Measurements from ENCODE around the gene APRT.

GRCh38 chr16:88838566-88838965, 26.8 kb upstream of the APRT start:
- TF ChIP-seq CTCF (IDR thresholded peaks at IDR 0.05; ENCODE audit: low read depth, low read length) = no peak
- TF ChIP-seq EZH2phosphoT487 (IDR thresholded peaks at IDR 0.05; ENCODE audit: low read depth) = no peak

All from OCI-LY3 (cell line).